Measurements from ENCODE around the gene YKT6. TPM values are rescaled to one million over a fixed set of nuclear protein-coding genes. Genes with fewer than 3 reads are reported as not detected.

Gene YKT6
- polyA plus RNA-seq, 1 donor, result 65.6 TPM

DNA sequence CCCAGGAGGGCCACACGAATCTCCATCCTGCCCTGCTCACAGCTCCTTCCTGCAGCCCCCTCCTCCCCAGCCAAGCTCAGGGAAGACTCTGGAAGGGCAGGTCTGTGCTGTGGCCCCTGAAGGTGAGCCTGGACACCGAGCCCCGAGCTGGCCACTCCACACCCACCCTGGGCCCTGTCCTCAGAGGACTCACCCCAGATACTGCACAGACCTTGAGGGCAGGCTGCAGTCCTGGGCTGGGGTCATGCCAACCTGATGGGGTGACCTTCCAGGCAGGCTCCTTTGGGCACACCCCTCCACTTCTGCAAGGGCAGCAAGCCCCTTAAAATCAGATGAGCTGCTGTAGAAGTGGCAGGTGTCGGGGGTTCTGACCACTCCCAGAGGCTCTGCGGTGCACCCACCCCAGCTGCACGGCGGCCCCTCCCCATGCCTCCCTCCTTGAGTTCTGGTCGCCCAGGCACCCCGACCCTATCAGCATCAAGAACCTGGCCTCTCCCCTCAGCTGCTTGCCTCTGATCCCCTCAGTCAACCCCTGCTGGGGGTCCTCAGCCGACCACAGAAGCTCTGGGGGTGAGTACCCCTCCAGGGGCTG is 24.3 kb downstream of the YKT6 start:
- peaks cover 10% of the 10 kb centered on the region for H3K27me3 ChIP-seq (ENCODE audit: control insufficient read depth, insufficient read depth, low read length)
- no peaks in the 10 kb centered on the region for H3K4me1 ChIP-seq (ENCODE audit: control insufficient read depth, insufficient read depth, low read length)
- no peak overlapping the region for H3K27ac ChIP-seq (ENCODE audit: low read length)
- peaks cover 10% of the 10 kb centered on the region for H3K9me3 ChIP-seq (ENCODE audit: control insufficient read depth, low read depth, low read length)
- H3K36me3 ChIP-seq (ENCODE audit: control insufficient read depth, insufficient read depth, low read length), result no peaks in the 10 kb centered on the region
- no peak for DNase-seq
- WGBS (ENCODE audit: insufficient coverage, low lambda C conversion rate), result no CpG with 5 or more reads among the region's 10 CpGs
- no peak overlapping the region for H3K4me3 ChIP-seq (ENCODE audit: low read length)

DNA sequence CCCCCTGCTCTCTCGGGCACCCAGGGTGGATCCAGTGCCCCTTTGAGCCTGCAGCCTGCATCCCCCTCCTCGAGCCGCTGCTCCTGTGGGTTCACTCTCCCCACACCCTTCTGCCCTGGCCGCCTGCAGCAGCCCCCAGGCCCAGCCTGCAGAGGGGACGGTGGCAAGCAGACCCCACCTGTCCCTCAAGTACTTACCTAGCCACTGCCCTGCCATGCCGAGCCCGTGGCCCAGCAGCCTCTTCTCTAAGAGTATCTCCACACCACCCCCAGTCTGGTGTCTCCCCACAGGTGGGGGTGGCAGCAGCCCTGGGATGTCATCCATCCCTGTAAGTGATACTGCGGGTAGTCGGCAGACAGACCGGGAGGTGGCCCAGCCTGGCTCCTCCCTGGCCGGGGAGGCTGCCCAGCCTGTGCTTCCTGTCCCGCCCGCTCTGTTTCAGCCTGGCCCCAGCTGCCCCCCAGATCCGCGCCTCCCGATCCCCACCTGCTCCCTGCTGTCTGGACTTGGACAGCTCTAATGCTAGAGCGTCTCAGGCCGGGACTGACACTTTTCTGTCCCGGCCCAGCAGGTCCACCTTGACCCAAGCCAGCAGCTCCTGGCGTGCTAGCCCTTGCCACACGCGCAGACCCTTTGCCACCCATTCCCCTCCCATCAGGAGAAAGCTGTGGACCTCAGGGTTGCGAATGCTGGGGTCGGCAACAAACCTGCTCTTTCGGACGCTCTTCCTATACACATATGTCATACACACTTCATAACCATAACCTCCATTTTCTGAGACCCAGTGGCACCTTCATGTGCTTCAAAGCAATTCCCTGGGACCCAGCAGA is 25.0 kb downstream of the YKT6 start:
- no peak overlapping the region for H3K27ac ChIP-seq (ENCODE audit: low read length)
- H3K9me3 ChIP-seq (ENCODE audit: control insufficient read depth, low read depth, low read length), result peaks cover 9% of the 10 kb centered on the region
- no peak for DNase-seq
- no peaks in the 10 kb centered on the region for H3K4me1 ChIP-seq (ENCODE audit: control insufficient read depth, insufficient read depth, low read length)
- no CpG with 5 or more reads among the region's 26 CpGs for WGBS (ENCODE audit: insufficient coverage, low lambda C conversion rate)
- no peaks in the 10 kb centered on the region for H3K36me3 ChIP-seq (ENCODE audit: control insufficient read depth, insufficient read depth, low read length)
- H3K27me3 ChIP-seq (ENCODE audit: control insufficient read depth, insufficient read depth, low read length), result peaks cover 10% of the 10 kb centered on the region
- H3K4me3 ChIP-seq (ENCODE audit: low read length), result no peak overlapping the region

DNA sequence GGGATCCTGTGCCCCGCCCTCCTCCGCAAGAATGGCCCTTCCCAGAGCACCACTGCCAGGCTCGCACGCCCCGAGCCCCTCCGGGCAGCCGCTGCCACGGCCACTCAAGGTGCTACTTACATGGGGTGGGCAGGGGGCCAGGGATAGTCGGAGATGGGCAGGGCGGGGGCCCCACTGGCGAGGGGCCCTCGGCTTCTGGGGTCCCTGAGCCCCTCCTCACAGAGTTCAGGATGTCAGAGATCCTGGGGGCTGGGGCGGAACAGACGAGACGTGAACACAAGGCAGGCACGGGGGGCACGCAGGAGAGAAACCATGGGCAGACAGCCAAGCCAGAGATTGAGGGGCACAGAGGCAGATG is 25.6 kb downstream of the YKT6 start:
- no peak for DNase-seq
- Histone ChIP-seq H3K27ac (ENCODE audit: low read length) (no peak overlapping the region), H3K4me1 (ENCODE audit: control insufficient read depth, insufficient read depth, low read length) (no peaks in the 10 kb centered on the region), H3K27me3 (ENCODE audit: control insufficient read depth, insufficient read depth, low read length) (peaks cover 10% of the 10 kb centered on the region), H3K36me3 (ENCODE audit: control insufficient read depth, insufficient read depth, low read length) (no peaks in the 10 kb centered on the region), H3K9me3 (ENCODE audit: control insufficient read depth, low read depth, low read length) (peaks cover 6% of the 10 kb centered on the region), H3K4me3 (ENCODE audit: low read length) (no peak overlapping the region)
- WGBS (ENCODE audit: insufficient coverage, low lambda C conversion rate), result no CpG with 5 or more reads among the region's 17 CpGs

DNA sequence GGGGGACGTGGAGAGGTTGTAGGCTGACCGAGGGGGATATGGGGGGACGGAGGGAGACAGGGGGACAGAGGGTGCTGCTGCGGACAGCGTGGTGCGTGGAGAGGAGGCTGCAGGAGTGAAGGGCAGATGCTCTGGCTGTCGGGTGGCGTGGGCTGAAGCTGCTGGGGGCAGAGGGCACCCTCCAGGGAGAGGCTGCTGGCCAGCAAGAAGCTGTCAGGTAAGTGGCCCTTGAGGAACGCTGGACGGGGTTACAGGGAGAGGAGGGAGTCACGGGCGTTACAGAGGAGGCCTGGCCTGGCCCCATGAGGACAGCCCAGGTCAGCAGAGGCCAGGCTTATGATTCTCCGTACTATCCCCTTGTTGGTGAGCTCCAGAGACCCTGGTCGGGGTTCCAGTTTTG is 27.1 kb downstream of the YKT6 start:
- no CpG with 5 or more reads among the region's 14 CpGs for WGBS (ENCODE audit: insufficient coverage, low lambda C conversion rate)
- Histone ChIP-seq H3K27ac (ENCODE audit: low read length) (no peak overlapping the region), H3K4me1 (ENCODE audit: control insufficient read depth, insufficient read depth, low read length) (no peaks in the 10 kb centered on the region), H3K9me3 (ENCODE audit: control insufficient read depth, low read depth, low read length) (peaks cover 4% of the 10 kb centered on the region), H3K27me3 (ENCODE audit: control insufficient read depth, insufficient read depth, low read length) (peaks cover 10% of the 10 kb centered on the region), H3K36me3 (ENCODE audit: control insufficient read depth, insufficient read depth, low read length) (no peaks in the 10 kb centered on the region), H3K4me3 (ENCODE audit: low read length) (no peak overlapping the region)
- no peak for DNase-seq

DNA sequence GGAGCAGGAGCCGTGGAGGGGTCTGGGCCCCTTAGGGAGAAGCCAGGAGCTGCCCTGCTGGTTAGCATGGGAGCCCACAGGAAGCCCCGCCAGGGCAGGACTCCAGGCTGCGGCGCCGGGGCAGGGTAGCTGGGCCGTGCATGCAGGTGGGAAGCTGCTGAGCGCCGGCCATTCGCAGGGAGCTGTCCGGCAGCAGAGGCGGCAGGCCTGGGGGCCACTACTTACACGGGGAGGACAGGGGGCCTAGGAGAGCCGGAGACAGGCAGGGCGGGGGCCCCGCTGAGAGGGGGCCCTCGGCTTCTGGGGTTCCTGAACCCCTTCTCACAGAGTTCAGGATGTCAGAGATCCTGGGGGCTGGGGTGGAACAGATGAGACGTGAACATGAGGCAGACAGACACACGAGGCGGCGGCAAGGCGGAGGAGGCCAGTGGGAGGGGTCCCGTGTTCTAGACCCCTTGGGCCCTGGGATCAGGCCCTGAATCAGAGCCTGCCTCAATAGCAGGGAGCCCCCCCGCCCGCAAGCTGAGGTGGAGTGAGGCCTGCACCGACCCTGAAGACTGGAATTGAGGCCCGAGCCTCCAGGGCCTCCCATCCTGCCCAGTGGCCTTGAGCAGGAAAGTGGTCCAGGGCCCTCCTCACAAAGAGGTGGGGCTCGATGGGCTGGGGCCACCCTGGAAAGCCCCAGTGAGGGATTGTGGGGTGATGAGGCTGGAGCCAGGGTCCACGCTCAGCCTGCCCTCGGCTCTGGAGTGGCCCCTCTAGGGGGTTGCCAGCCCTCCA is 28.0 kb downstream of the YKT6 start:
- Histone ChIP-seq H3K4me3 (ENCODE audit: low read length) (no peak overlapping the region), H3K27ac (ENCODE audit: low read length) (no peak overlapping the region), H3K27me3 (ENCODE audit: control insufficient read depth, insufficient read depth, low read length) (peaks cover 10% of the 10 kb centered on the region), H3K4me1 (ENCODE audit: control insufficient read depth, insufficient read depth, low read length) (no peaks in the 10 kb centered on the region), H3K9me3 (ENCODE audit: control insufficient read depth, low read depth, low read length) (peaks cover 4% of the 10 kb centered on the region), H3K36me3 (ENCODE audit: control insufficient read depth, insufficient read depth, low read length) (no peaks in the 10 kb centered on the region)
- no CpG with 5 or more reads among the region's 29 CpGs for WGBS (ENCODE audit: insufficient coverage, low lambda C conversion rate)
- DNase-seq, result no peak

DNA sequence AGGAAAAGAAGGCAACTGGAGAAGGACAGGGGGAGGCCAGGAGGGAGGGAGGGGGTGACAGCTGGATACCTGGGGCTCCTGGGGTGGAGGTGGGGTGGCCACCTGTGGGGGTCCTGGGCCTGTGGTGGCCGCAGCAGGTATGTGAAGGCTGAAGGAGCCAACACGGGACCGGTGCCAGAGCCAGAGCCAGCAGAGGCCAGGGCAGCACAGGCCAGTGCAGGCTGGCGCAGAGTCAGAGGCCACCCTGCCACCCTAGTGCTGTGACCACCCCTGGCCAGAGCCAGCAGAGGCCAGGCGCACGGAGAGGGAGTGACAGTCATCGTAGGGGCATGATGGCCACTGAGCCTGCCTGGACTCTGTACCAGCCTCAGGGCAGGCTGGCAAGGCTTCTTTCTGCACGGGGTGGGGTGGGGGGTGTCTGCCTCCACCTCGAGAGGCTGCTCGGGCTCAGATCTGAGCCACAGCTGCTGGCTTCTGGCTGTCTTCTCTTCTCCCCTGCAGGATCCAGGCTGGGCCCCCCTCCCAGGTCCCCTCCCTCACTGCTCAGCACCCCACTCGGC is 28.8 kb downstream of the YKT6 start:
- no peaks in the 10 kb centered on the region for H3K4me1 ChIP-seq (ENCODE audit: control insufficient read depth, insufficient read depth, low read length)
- WGBS (ENCODE audit: insufficient coverage, low lambda C conversion rate), result no CpG with 5 or more reads among the region's 11 CpGs
- peaks cover 4% of the 10 kb centered on the region for H3K9me3 ChIP-seq (ENCODE audit: control insufficient read depth, low read depth, low read length)
- peaks cover 10% of the 10 kb centered on the region for H3K27me3 ChIP-seq (ENCODE audit: control insufficient read depth, insufficient read depth, low read length)
- H3K27ac ChIP-seq (ENCODE audit: low read length), result no peak overlapping the region
- H3K4me3 ChIP-seq (ENCODE audit: low read length), result no peak overlapping the region
- no peaks in the 10 kb centered on the region for H3K36me3 ChIP-seq (ENCODE audit: control insufficient read depth, insufficient read depth, low read length)
- DNase-seq, result no peak

DNA sequence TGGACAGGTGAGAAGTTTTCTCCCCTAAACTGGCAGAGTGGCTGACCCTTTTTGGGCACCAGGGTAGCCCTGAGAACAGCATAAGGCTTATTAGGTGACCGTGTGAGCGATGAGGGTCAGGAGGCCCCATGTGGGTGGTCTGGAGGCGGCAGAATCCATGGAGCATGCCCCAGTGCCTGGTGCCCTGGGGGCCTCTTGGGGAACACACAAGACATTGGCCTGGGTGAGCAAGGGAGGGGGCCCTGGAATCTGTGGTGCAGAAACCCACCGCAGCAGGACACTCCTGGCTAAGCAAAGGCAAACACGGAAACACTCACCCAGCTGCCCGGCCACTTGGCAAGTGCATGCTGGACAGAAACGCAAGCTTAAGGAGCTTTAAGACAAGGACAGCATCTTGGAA is 29.5 kb downstream of the YKT6 start:
- H3K27ac ChIP-seq (ENCODE audit: low read length), result no peak overlapping the region
- no CpG with 5 or more reads among the region's 7 CpGs for WGBS (ENCODE audit: insufficient coverage, low lambda C conversion rate)
- H3K36me3 ChIP-seq (ENCODE audit: control insufficient read depth, insufficient read depth, low read length), result no peaks in the 10 kb centered on the region

DNA sequence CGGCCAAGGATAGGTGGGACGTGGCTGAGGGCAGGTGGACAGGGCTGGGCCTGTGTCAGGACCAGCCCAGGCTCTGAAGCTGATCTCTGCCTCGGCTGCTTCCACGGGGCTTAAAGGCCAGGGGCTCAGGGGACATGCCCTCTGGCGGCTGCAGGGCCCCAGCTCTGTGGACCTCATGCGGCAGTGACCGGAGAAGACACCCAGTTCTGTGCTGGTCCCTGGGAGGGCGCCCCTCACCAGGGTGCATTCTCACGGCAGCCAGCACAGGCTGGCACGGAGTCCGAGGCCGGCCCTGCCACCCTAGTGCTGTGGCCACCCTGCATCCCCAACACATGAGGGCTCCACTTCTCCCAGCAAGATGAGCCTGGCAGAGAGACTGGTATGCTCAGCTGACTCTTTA is 30.3 kb downstream of the YKT6 start:
- Histone ChIP-seq H3K36me3 (ENCODE audit: control insufficient read depth, insufficient read depth, low read length) (no peaks in the 10 kb centered on the region), H3K4me3 (ENCODE audit: low read length) (no peak overlapping the region), H3K27me3 (ENCODE audit: control insufficient read depth, insufficient read depth, low read length) (peaks cover 4% of the 10 kb centered on the region), H3K4me1 (ENCODE audit: control insufficient read depth, insufficient read depth, low read length) (no peaks in the 10 kb centered on the region), H3K27ac (ENCODE audit: low read length) (no peak overlapping the region), H3K9me3 (ENCODE audit: control insufficient read depth, low read depth, low read length) (peaks cover 4% of the 10 kb centered on the region)
- DNase-seq, result no peak
- no CpG with 5 or more reads among the region's 12 CpGs for WGBS (ENCODE audit: insufficient coverage, low lambda C conversion rate)

More for the DNA sequence above, 29.5 kb downstream of the YKT6 start:
- Histone ChIP-seq H3K4me1 (ENCODE audit: control insufficient read depth, insufficient read depth, low read length) (no peaks in the 10 kb centered on the region), H3K27me3 (ENCODE audit: control insufficient read depth, insufficient read depth, low read length) (peaks cover 10% of the 10 kb centered on the region), H3K9me3 (ENCODE audit: control insufficient read depth, low read depth, low read length) (peaks cover 4% of the 10 kb centered on the region), H3K4me3 (ENCODE audit: low read length) (no peak overlapping the region)
- DNase-seq, result no peak

DNA sequence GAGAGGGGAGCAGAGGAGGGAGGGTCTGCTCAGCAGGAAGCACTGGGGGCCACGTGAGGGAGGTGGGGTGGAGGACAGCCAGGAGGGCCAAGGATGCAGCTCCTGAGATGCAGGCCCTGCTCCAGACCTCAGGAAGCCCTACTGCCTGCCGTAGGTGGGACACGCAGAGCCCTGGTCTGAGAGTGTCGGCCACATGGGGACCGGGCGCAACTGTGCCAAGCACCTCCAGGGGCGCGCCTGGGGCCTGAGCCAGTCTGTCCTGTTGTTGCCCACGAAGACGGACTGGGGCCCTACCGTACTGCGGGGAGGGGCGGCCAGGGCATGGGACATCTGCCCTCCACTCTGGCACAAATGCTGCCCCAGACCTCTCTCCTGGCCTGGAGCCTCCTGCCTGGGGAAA is 31.6 kb downstream of the YKT6 start:
- peaks cover 4% of the 10 kb centered on the region for H3K9me3 ChIP-seq (ENCODE audit: control insufficient read depth, low read depth, low read length)
- H3K27me3 ChIP-seq (ENCODE audit: control insufficient read depth, insufficient read depth, low read length), result no peaks in the 10 kb centered on the region
- H3K27ac ChIP-seq (ENCODE audit: low read length), result no peak overlapping the region
- H3K4me3 ChIP-seq (ENCODE audit: low read length), result no peak overlapping the region
- H3K36me3 ChIP-seq (ENCODE audit: control insufficient read depth, insufficient read depth, low read length), result no peaks in the 10 kb centered on the region
- no CpG with 5 or more reads among the region's 13 CpGs for WGBS (ENCODE audit: insufficient coverage, low lambda C conversion rate)
- no peak for DNase-seq
- no peaks in the 10 kb centered on the region for H3K4me1 ChIP-seq (ENCODE audit: control insufficient read depth, insufficient read depth, low read length)

DNA sequence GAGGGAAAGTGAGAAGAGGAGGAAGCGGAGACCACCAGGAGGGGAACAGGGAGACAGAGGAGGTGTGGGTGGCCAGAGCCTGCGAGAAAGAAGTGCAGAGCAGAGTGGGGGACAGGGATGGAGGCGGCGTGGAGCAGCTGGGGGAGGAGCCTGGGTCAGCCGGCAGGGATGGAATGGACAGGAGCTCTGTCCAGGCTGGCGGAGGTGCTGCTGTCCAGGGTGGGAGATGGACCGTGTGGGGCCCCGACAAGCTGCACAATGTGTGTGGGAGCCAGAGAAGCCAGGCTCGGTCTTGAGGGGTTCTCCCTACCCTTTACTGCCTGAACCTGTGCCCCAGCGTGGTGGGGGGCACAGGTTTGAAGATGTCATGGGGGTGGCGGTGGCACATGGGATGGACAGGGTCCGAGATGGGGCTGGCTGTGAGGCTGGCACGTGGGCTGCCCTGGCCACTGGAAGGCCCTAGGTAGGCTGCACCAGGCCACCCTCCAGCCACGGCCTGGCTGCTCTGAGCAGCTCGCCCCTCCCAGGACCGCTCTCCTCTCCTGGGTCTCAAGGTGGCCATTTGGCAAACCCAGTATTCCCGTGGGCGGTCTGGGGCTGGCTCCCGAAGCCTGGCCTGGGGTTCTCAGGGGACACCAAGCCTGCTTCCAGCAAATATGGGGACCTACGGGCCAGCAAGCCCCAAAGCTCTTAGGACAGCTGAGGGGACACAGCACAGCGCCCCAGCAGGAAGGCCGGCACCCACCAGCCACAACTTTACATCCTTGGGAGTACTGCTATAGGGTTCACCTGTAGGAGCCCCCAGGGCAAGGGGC is 32.3 kb downstream of the YKT6 start:
- DNase-seq, result no peak
- H3K36me3 ChIP-seq (ENCODE audit: control insufficient read depth, insufficient read depth, low read length), result no peaks in the 10 kb centered on the region
- H3K27ac ChIP-seq (ENCODE audit: low read length), result no peak overlapping the region
- H3K4me1 ChIP-seq (ENCODE audit: control insufficient read depth, insufficient read depth, low read length), result no peaks in the 10 kb centered on the region
- H3K9me3 ChIP-seq (ENCODE audit: control insufficient read depth, low read depth, low read length), result peaks cover 4% of the 10 kb centered on the region
- H3K4me3 ChIP-seq (ENCODE audit: low read length), result no peak overlapping the region
- H3K27me3 ChIP-seq (ENCODE audit: control insufficient read depth, insufficient read depth, low read length), result no peaks in the 10 kb centered on the region
- 80% methylated on average over 1 of the region's 22 CpGs for WGBS (ENCODE audit: insufficient coverage, low lambda C conversion rate)

Data from large intestine (tissue), 3 donors.